IMR-90 (cell line): Measurements from ENCODE around the gene SPACA6. TPM values are rescaled to one million over a fixed set of nuclear protein-coding genes. Genes with fewer than 3 reads are reported as not detected.

Experiments
- ATAC-seq: fragments of 200-7000 bp; cut with Tn5 transposase; 2 replicates; pipeline ENCODE4 v1.9.1; 2020; ENCODE audit warnings: low read depth, mild to moderate bottlenecking, moderate library complexity
- BruUV-seq: library from RNA; stranded (reverse); fragments of 400-500 nt; replicated peaks from 2 replicates; lab custom pipeline; 2021; lab: Mats Ljungman, UMichigan
- CTCF ChIA-PET: fragments of 300-600 bp; formaldehyde crosslinking; extraction: SDS; loops from one replicate; lab custom pipeline; 2021; ENCODE audit warnings: antibody characterized with exemption; lab: Yijun Ruan, JAX
- POLR2A ChIA-PET: fragments of 300-600 bp; sonication (Branson Sonifier 250); formaldehyde crosslinking; loops from one replicate; lab custom pipeline; 2022; ENCODE audit warnings: antibody characterized with exemption; ENCODE audit not compliant: unreplicated experiment; lab: Charles Lee
- DNase-seq: peaks from one replicate; pipeline ENCODE4 v3.0.0; 2013
- H2AFZ ChIP-seq: replicated peaks from 2 replicates; pipeline ENCODE3; 2013; ENCODE audit warnings: low read length, mild to moderate bottlenecking; ENCODE audit not compliant: poor library complexity
- H2AK5ac ChIP-seq: 2 replicates; pipeline ENCODE4 v1.6.1; 2013; ENCODE audit warnings: low read depth, low read length, inconsistent platforms
- H2AK9ac ChIP-seq: replicated peaks from 2 replicates; pipeline ENCODE3; 2013; ENCODE audit warnings: mild to moderate bottlenecking, low read depth, low read length, moderate library complexity; ENCODE audit not compliant: poor library complexity
- H2BK120ac ChIP-seq: 2 replicates; pipeline ENCODE4 v1.6.1; 2013; ENCODE audit warnings: low read depth, low read length, inconsistent platforms
- H2BK15ac ChIP-seq: 3 replicates; pipeline ENCODE4 v1.6.1; 2013; ENCODE audit warnings: low read depth, low read length, inconsistent platforms
- H2BK20ac ChIP-seq: 2 replicates; pipeline ENCODE4 v1.6.1; 2013; ENCODE audit warnings: low read depth, mild to moderate bottlenecking, inconsistent platforms, low read length, moderate library complexity
- H2BK5ac ChIP-seq: 2 replicates; pipeline ENCODE4 v1.6.1; 2013; ENCODE audit warnings: mild to moderate bottlenecking, low read depth, low read length, inconsistent platforms; ENCODE audit not compliant: poor library complexity, severe bottlenecking
- H3K14ac ChIP-seq: replicated peaks from 2 replicates; pipeline ENCODE4 v1.6.1; 2013; ENCODE audit warnings: low read depth, low read length, inconsistent platforms
- H3K18ac ChIP-seq: 2 replicates; pipeline ENCODE4 v1.6.1; 2013; ENCODE audit warnings: low read depth, low read length, control low read depth
- H3K23ac ChIP-seq: 2 replicates; pipeline ENCODE4 v1.6.1; 2013; ENCODE audit warnings: low read depth, low read length, inconsistent platforms
- H3K27ac ChIP-seq: 2 replicates; pipeline ENCODE4 v1.5.1; 2013; ENCODE audit warnings: mild to moderate bottlenecking, control low read depth, low read length; ENCODE audit not compliant: insufficient read depth
- H3K27me3 ChIP-seq: 2 replicates; pipeline ENCODE4 v1.6.1; 2013; ENCODE audit warnings: low read length; ENCODE audit not compliant: control insufficient read depth, insufficient read depth
- H3K36me3 ChIP-seq: 2 replicates; pipeline ENCODE4 v1.6.1; 2013; ENCODE audit warnings: low read length, mixed read lengths; ENCODE audit not compliant: control insufficient read depth, insufficient read depth
- H3K4ac ChIP-seq: 2 replicates; pipeline ENCODE4 v1.6.1; 2013; ENCODE audit warnings: low read depth, low read length, inconsistent platforms
- H3K4me1 ChIP-seq: 2 replicates; pipeline ENCODE4 v1.6.1; 2013; ENCODE audit warnings: low read length, mixed read lengths; ENCODE audit not compliant: control insufficient read depth, insufficient read depth
- H3K4me2 ChIP-seq: 2 replicates; pipeline ENCODE4 v1.6.1; 2013; ENCODE audit warnings: low read depth, mild to moderate bottlenecking, control low read depth, low read length, moderate library complexity
- H3K4me3 ChIP-seq: 2 replicates; pipeline ENCODE4 v1.5.1; 2013; ENCODE audit warnings: low read depth, mild to moderate bottlenecking, control low read depth, low read length, moderate library complexity; ENCODE audit not compliant: insufficient read depth
- H3K56ac ChIP-seq: 2 replicates; pipeline ENCODE4 v1.6.1; 2013; ENCODE audit warnings: low read length, inconsistent platforms; ENCODE audit not compliant: insufficient read depth; ENCODE audit errors: extremely low read depth
- H3K79me1 ChIP-seq, 2 experiments: 2 replicates each; pipeline ENCODE4 v1.6.1; 2013; ENCODE audit warnings: low read length in 2 of 2, inconsistent platforms in 1 of 2, low read depth in 1 of 2
- H3K9ac ChIP-seq: 2 replicates; pipeline ENCODE4 v1.6.1; 2013; ENCODE audit warnings: low read depth, low read length, control low read depth
- H3K9me1 ChIP-seq: 2 replicates; pipeline ENCODE4 v1.6.1; 2013; ENCODE audit warnings: low read length, inconsistent platforms; ENCODE audit not compliant: insufficient read depth
- H3K9me3 ChIP-seq: 2 replicates; pipeline ENCODE4 v1.6.1; 2013; ENCODE audit warnings: low read length; ENCODE audit not compliant: control insufficient read depth, insufficient read depth
- H4K20me1 ChIP-seq: 2 replicates; pipeline ENCODE4 v1.6.1; 2013; ENCODE audit warnings: low read length, inconsistent platforms; ENCODE audit not compliant: insufficient read depth
- H4K5ac ChIP-seq: 2 replicates; pipeline ENCODE4 v1.6.1; 2013; ENCODE audit warnings: mild to moderate bottlenecking, low read depth, low read length, control low read depth
- H4K8ac ChIP-seq, 2 experiments: 2 replicates each; pipeline ENCODE4 v1.6.1; 2013; ENCODE audit warnings: low read depth in 2 of 2, low read length in 2 of 2, control low read depth in 1 of 2, inconsistent platforms in 1 of 2
- H4K91ac ChIP-seq: 2 replicates; pipeline ENCODE4 v1.6.1; 2013; ENCODE audit warnings: low read depth, low read length, inconsistent platforms; ENCODE audit not compliant: insufficient read depth
- CEBPB ChIP-seq: IDR thresholded peaks from 2 replicates; pipeline ENCODE4 v1.6.1; 2012; ENCODE audit warnings: low read depth, low read length, improper control_type of control experiment
- WGBS, 2 experiments: methylation state at CpG; one replicate each; pipeline versions ENCODE4 v1.1.5 to v1.1.7; 2013; ENCODE audit warnings: missing lambda C conversion rate in 2 of 2; ENCODE audit not compliant: insufficient read length in 1 of 2; ENCODE audit errors: extremely low coverage in 2 of 2; 5-methylcytosine and 5-hydroxymethylcytosine counted together
- dilution Hi-C: fragments of 300-500 bp; cut with HindIII; formaldehyde crosslinking; loops from one replicate; pipeline ENCODE4 v1.14.3; 2018; ENCODE audit warnings: low sequenced_read_pairs; ENCODE audit not compliant: unreplicated experiment
- in situ Hi-C: fragments of 300-500 bp; cut with MboI; formaldehyde crosslinking; loops from 3 replicates; pipeline ENCODE4 v1.14.3; 2019; ENCODE audit warnings: low sequenced_read_pairs, inconsistent platforms, mixed read lengths
- intact Hi-C: fragments of 100-400 bp; cut with micrococcal nuclease; formaldehyde crosslinking; loops from 2 replicates; pipeline ENCODE4 v1.10.0; 2022
- polyA plus RNA-seq, 3 experiments: library from polyadenylated mRNA; depleted of rRNA; stranded (reverse); fragments of >200 nt; gene quantifications; 2 replicates each; pipeline ENCODE4 v1.2.3, GENCODE V29; 2012; ENCODE audit warnings: low replicate concordance in 1 of 3
- total RNA-seq: library from RNA; depleted of rRNA; stranded (reverse); fragments of >200 nt; gene quantifications from 2 replicates; pipeline ENCODE4 v1.2.3, GENCODE V29; 2012

Gene SPACA6
- total and polyA plus RNA-seq, 2 of the 4 experiments (the other 2 are of a cell fraction): 1.3 to 13.6 TPM

DNA sequence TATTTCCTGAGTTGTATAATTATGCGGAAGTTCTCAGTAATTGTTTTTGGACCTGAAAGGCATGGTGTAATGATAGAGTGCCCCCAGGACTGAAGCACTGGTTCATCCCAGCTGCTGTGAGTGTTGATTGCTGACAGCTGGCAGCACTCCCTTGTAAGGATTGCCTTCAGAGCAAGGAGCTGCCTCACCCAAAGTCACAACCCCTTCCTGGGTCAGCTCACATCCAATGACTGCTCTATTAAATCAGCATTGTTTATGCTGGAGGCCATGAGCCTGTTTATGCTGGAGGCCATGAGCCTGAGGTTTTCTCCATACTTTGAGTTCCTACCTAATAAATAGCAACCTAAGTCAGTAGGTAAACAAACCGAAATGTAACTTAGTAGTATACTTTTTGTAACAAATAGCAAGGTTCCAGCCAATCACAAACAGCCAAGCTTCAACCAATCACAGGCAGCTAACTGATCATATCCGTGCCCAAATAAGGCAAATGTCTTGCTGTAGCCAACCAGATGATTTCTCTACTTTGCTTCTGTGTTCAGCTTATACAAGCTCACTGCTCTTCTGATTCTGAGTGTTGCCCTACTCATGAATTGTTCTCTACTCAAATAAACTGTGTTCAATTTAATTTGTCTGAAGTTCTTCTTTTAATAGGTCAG lies 11.7 kb upstream of the SPACA6 start:
- Histone ChIP-seq H4K91ac (no peak overlapping the region), H3K27ac (peak overlapping the region; percentile 19; the same call in 1 of the 2 replicates), H4K5ac (no peak overlapping the region), H2AK5ac (no peak overlapping the region), H2BK20ac (no peak overlapping the region), H2BK5ac (peak overlapping the region; percentile 23), H2AK9ac (no peak overlapping the region), H3K9me1 (no peaks in the 10 kb centered on the region), H3K4me2 (0 out of 2 replicates have a peak overlapping the region, but pooled peaks have one; percentile 37), H3K9ac (no peak overlapping the region), H4K8ac (peak overlapping the region in 1 of 2 experiments; percentile 69; a peak in 2 of 4 replicates), H3K23ac (no peak overlapping the region), H3K9me3 (no peaks in the 10 kb centered on the region), H3K14ac (no peak overlapping the region), H3K36me3 (no peaks in the 10 kb centered on the region), H3K79me1 (peaks cover 0 to 5% of the 10 kb centered on the region in 2 experiments; a peak in 3 of 4 replicates), H3K18ac (no peak overlapping the region), H3K4ac (no peak overlapping the region), H2AFZ (peak overlapping the region; percentile 9), H4K20me1 (no peaks in the 10 kb centered on the region), H3K4me3 (no peak overlapping the region), H3K4me1 (0 out of 2 replicates have a peak, but pooled peaks cover 2% of the 10 kb centered on the region), H3K56ac (no peak overlapping the region), H2BK120ac (no peak overlapping the region), H3K27me3 (no peaks in the 10 kb centered on the region; the same call in 1 of the 2 replicates), H2BK15ac (no peak overlapping the region)
- ATAC-seq: peak; percentile 86
- peak; percentile 27 for DNase-seq
- intact Hi-C loops: no loop called here
- in situ Hi-C loops: no loop called here
- ChIA-PET POLR2A (no interaction called here), CTCF (interaction anchor here (1.0 kb wide), 1 partner anchor 243 kb away, joined by 3 read pairs; no protein-coding TSS in a partner anchor)
- WGBS, 2 experiments: 100% methylated on average over 1 of the region's 3 CpGs; no CpG with 5 or more reads in 1 of the 2 experiments
- no peak for TF ChIP-seq CEBPB
- dilution Hi-C loops: no loop called here
- BruUV-seq: no TSS peak
